RWPE2 (cell line): ENCODE results near the gene LGR5.

Source experiments
- ATAC-seq: fragments of 200-7000 bp; cut with Tn5 transposase; 3 replicates; pipeline ENCODE4 v1.9.1; 2021; ENCODE audit warnings: low read depth
- DNase-seq: peaks from one replicate; pipeline ENCODE4 v3.0.0-alpha.2; 2020; ENCODE audit warnings: low spot score
- H3K27ac ChIP-seq: fragments of 450-650 bp; 2 replicates; pipeline ENCODE4 v1.5.1; 2017; ENCODE audit warnings: mild to moderate bottlenecking; ENCODE audit not compliant: poor library complexity, severe bottlenecking
- H3K27me3 ChIP-seq: fragments of 250-450 bp; sonication (Bioruptor Pico); 2 replicates; pipeline ENCODE4 v1.5.1; 2021; ENCODE audit warnings: mild to moderate bottlenecking, moderate library complexity; ENCODE audit not compliant: insufficient read depth, poor library complexity, severe bottlenecking
- H3K36me3 ChIP-seq: fragments of 250-450 bp; sonication (Bioruptor Pico); 2 replicates; pipeline ENCODE4 v1.5.1; 2020; ENCODE audit warnings: low read depth, mild to moderate bottlenecking, moderate library complexity
- H3K4me1 ChIP-seq: fragments of 250-450 bp; sonication (Bioruptor Pico); 2 replicates; pipeline ENCODE4 v1.5.1; 2021; ENCODE audit warnings: mild to moderate bottlenecking, moderate library complexity; ENCODE audit not compliant: insufficient read depth, poor library complexity, severe bottlenecking
- H3K4me3 ChIP-seq: fragments of 250-450 bp; sonication (Bioruptor Pico); 2 replicates; pipeline ENCODE4 v1.5.1; 2021; ENCODE audit warnings: mild to moderate bottlenecking, moderate library complexity; ENCODE audit not compliant: severe bottlenecking
- H3K9me3 ChIP-seq: fragments of 250-450 bp; sonication (Bioruptor Pico); 2 replicates; pipeline ENCODE4 v1.5.1; 2021; ENCODE audit warnings: mild to moderate bottlenecking, moderate library complexity; ENCODE audit not compliant: severe bottlenecking
- CTCF ChIP-seq: fragments of 450-650 bp; IDR thresholded peaks from one replicate; pipeline ENCODE4 v1.5.1; 2017; ENCODE audit warnings: mild to moderate bottlenecking, moderate library complexity; ENCODE audit not compliant: poor library complexity, severe bottlenecking

LGR5 gene

GRCh38 chr12:71499834-71500233 lies 60.2 kb downstream of the LGR5 start:
- no peaks in the 10 kb centered on the region for H3K27me3 ChIP-seq
- DNase-seq (no peak), ATAC-seq (no peak)
- H3K4me1 ChIP-seq: no peaks in the 10 kb centered on the region
- no peak overlapping the region for H3K4me3 ChIP-seq
- no peak for TF ChIP-seq CTCF
- no peaks in the 10 kb centered on the region for H3K9me3 ChIP-seq
- H3K27ac ChIP-seq: no peak overlapping the region
- no peaks in the 10 kb centered on the region for H3K36me3 ChIP-seq

- Histone ChIP-seq H3K36me3 (no peaks in the 10 kb centered on the region), H3K4me1 (no peaks in the 10 kb centered on the region), H3K27ac (no peak overlapping the region), H3K9me3 (no peaks in the 10 kb centered on the region), H3K4me3 (no peak overlapping the region), H3K27me3 (no peaks in the 10 kb centered on the region)
- ATAC-seq (0 out of 3 replicates have a peak, but pooled peaks have one; percentile 36), DNase-seq (no peak)
- TF ChIP-seq CTCF: no peak
Observed at GRCh38 chr12:71503579-71504391, 64.2 kb downstream of the LGR5 start.

GRCh38 chr12:71504476-71504875 lies 64.9 kb downstream of the LGR5 start:
- no peak for DNase-seq
- H3K4me1 ChIP-seq: no peaks in the 10 kb centered on the region
- H3K27ac ChIP-seq: no peak overlapping the region
- ATAC-seq: no peak
- H3K9me3 ChIP-seq: no peaks in the 10 kb centered on the region
- no peaks in the 10 kb centered on the region for H3K27me3 ChIP-seq
- H3K4me3 ChIP-seq: no peak overlapping the region
- no peak for TF ChIP-seq CTCF
- no peaks in the 10 kb centered on the region for H3K36me3 ChIP-seq

GRCh38 chr12:71509705-71510104 lies 70.1 kb downstream of the LGR5 start:
- Histone ChIP-seq H3K36me3 (no peaks in the 10 kb centered on the region), H3K9me3 (no peaks in the 10 kb centered on the region), H3K4me3 (no peak overlapping the region), H3K27ac (no peak overlapping the region), H3K4me1 (no peaks in the 10 kb centered on the region), H3K27me3 (no peaks in the 10 kb centered on the region)
- TF ChIP-seq CTCF: no peak
- no peak for DNase-seq
- ATAC-seq: no peak
